HEK293 (cell line): Measurements from ENCODE around the gene PRICKLE3.
"Not testable (repeated sequence)": the region's sequence is repeated elsewhere in the genome, so short reads cannot be mapped to it uniquely, and the experiment has no call there.

Experiments
- CTCF ChIA-PET: fragments of 350-600 bp; formaldehyde crosslinking; extraction: SDS; loops from one replicate; lab custom pipeline; 2021; ENCODE audit warnings: antibody characterized with exemption; lab: Yijun Ruan, JAX
- POLR2A ChIA-PET: fragments of 300-600 bp; formaldehyde crosslinking; extraction: SDS; loops from one replicate; lab custom pipeline; 2020; ENCODE audit warnings: antibody characterized with exemption, inconsistent platforms; lab: Yijun Ruan, JAX
- H3K27ac ChIP-seq: fragments of 200-500 bp; sonication (Bioruptor generic); 2 replicates; pipeline ENCODE4 v1.5.1; 2014; ENCODE audit warnings: low read depth, low read length, control low read depth, inconsistent platforms; ENCODE audit errors: extremely low read depth
- H3K36me3 ChIP-seq, 2 experiments: fragments of 200-500 bp in 1 of 2; sonication (Bioruptor generic) in 1 of 2; 1 replicate in 1 of 2; 2 replicates in 1 of 2; pipeline ENCODE4 v1.5.1; 2014 to 2017; ENCODE audit warnings: inconsistent platforms in 2 of 2, low read length in 2 of 2; ENCODE audit not compliant: control insufficient read depth in 2 of 2, insufficient read depth in 1 of 2
- H3K4me1 ChIP-seq: fragments of 200-500 bp; sonication (Bioruptor generic); 2 replicates; pipeline ENCODE4 v1.5.1; 2014; ENCODE audit warnings: mild to moderate bottlenecking, low read length, inconsistent platforms; ENCODE audit not compliant: control insufficient read depth, insufficient read depth
- H3K4me3 ChIP-seq: 2 replicates; pipeline ENCODE4 v1.5.1; 2011; ENCODE audit warnings: low read depth, mild to moderate bottlenecking, control low read depth, low read length, moderate library complexity
- H3K9me3 ChIP-seq: fragments of 200-500 bp; sonication (Bioruptor generic); 2 replicates; pipeline ENCODE4 v1.5.1; 2014; ENCODE audit warnings: low read depth, low read length, inconsistent platforms; ENCODE audit not compliant: control insufficient read depth, insufficient read depth
- HOXC10 ChIP-seq: sonication (generic); formaldehyde crosslinking; IDR thresholded peaks from 2 replicates; pipeline ENCODE4 v1.8.1; 2023; ENCODE audit warnings: mild to moderate bottlenecking, missing genetic modification reagents
- KLF1 ChIP-seq: fragments of 450-650 bp; formaldehyde crosslinking; IDR thresholded peaks from 2 replicates; pipeline ENCODE4 v1.5.1; 2016; ENCODE audit warnings: missing biosample characterization, missing genetic modification characterization
- MEIS1 ChIP-seq: sonication (generic); formaldehyde crosslinking; IDR thresholded peaks from 2 replicates; pipeline ENCODE4 v1.8.1; 2022; ENCODE audit warnings: missing genetic modification reagents, mild to moderate bottlenecking, borderline replicate concordance
- PRDM1 ChIP-seq: fragments of 450-650 bp; formaldehyde crosslinking; IDR thresholded peaks from 2 replicates; pipeline ENCODE4; 2016; ENCODE audit warnings: missing biosample characterization, missing genetic modification characterization
- SCRT2 ChIP-seq: fragments of 450-650 bp; formaldehyde crosslinking; IDR thresholded peaks from 2 replicates; pipeline ENCODE4 v1.5.1; 2016; ENCODE audit warnings: missing biosample characterization, missing genetic modification characterization
- ZNF140 ChIP-seq: fragments of 450-650 bp; formaldehyde crosslinking; IDR thresholded peaks from 2 replicates; pipeline ENCODE4 v1.5.1; 2016; ENCODE audit warnings: missing biosample characterization, missing genetic modification characterization
- ZNF157 ChIP-seq: fragments of 450-650 bp; formaldehyde crosslinking; IDR thresholded peaks from 2 replicates; pipeline ENCODE4 v1.5.1; 2016; ENCODE audit warnings: missing biosample characterization, missing genetic modification characterization
- ZNF2 ChIP-seq: fragments of 450-650 bp; formaldehyde crosslinking; IDR thresholded peaks from 2 replicates; pipeline ENCODE4 v1.5.1; 2016; ENCODE audit warnings: missing biosample characterization, missing genetic modification characterization
- ZNF221 ChIP-seq: fragments of 450-650 bp; formaldehyde crosslinking; IDR thresholded peaks from 2 replicates; pipeline ENCODE4 v1.5.1; 2017; ENCODE audit warnings: missing biosample characterization, missing genetic modification characterization, borderline replicate concordance
- ZNF24 ChIP-seq: fragments of 450-650 bp; formaldehyde crosslinking; IDR thresholded peaks from 2 replicates; pipeline ENCODE4 v1.5.1; 2016; ENCODE audit warnings: missing biosample characterization, missing genetic modification characterization
- ZNF266 ChIP-seq: fragments of 450-650 bp; formaldehyde crosslinking; IDR thresholded peaks from 2 replicates; pipeline ENCODE4 v1.5.1; 2016; ENCODE audit warnings: missing biosample characterization, missing genetic modification characterization, low read depth
- ZNF391 ChIP-seq: fragments of 450-650 bp; formaldehyde crosslinking; IDR thresholded peaks from 2 replicates; pipeline ENCODE4 v1.5.1; 2016; ENCODE audit warnings: low read depth, missing biosample characterization, missing genetic modification characterization, borderline replicate concordance
- ZNF473 ChIP-seq: fragments of 450-650 bp; formaldehyde crosslinking; IDR thresholded peaks from 2 replicates; pipeline ENCODE4 v1.5.1; 2017; ENCODE audit warnings: missing biosample characterization, missing genetic modification characterization
- ZNF560 ChIP-seq: fragments of 450-650 bp; formaldehyde crosslinking; IDR thresholded peaks from 2 replicates; pipeline ENCODE4 v1.5.1; 2017; ENCODE audit warnings: missing biosample characterization, missing genetic modification characterization, borderline replicate concordance
- TF ChIP-seq, protein P1 (sequence below): fragments of 450-650 bp; formaldehyde crosslinking; IDR thresholded peaks from 2 replicates; pipeline ENCODE4 v1.5.1; 2017; ENCODE audit warnings: missing biosample characterization, missing genetic modification characterization
- TF ChIP-seq, protein P2 (sequence below): fragments of 450-650 bp; formaldehyde crosslinking; optimal IDR thresholded peaks from 2 replicates; pipeline ENCODE3; 2016; ENCODE audit warnings: missing biosample characterization, mild to moderate bottlenecking, missing genetic modification characterization
- TF ChIP-seq, protein P3 (sequence below): sonication (generic); formaldehyde crosslinking; IDR thresholded peaks from 2 replicates; pipeline ENCODE4 v1.8.1; 2022; ENCODE audit warnings: mild to moderate bottlenecking, moderate library complexity, missing genetic modification reagents
- TF ChIP-seq, protein P4 (sequence below): fragments of 450-650 bp; formaldehyde crosslinking; IDR thresholded peaks from 2 replicates; pipeline ENCODE4 v1.5.1; 2016; ENCODE audit warnings: missing biosample characterization, missing genetic modification characterization

Gene PRICKLE3

DNA sequence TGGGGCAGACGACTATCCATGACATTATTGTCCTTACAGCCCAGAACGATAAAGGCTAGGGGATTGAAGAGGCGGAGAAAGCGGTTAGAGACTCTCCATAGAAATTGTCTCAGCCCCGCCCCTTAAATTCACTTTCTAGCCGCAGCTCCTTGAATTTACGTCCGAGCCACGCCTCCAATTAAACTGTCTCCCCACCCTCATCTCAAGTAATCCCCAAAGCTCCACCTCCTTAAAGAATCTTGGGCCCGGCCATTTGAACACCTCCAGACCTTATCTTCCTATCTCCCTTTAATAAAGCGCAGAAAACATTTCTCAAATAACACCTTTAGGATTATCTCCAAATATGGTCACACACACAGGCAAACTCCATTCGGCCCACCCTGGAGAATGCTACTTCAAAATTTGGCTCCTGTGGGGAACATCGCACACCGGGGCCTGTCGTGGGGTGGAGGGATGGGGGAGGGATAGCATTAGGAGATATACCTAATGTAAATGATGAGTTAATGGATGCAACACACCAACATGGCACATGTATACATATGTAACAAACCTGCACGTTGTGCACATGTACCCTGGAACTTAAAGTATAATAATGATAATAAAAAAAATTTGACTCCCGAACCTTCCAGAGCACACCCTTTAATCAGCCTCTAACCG, 30.8 kb downstream of the PRICKLE3 start (continued):
- TF ChIP-seq, protein P1, sequence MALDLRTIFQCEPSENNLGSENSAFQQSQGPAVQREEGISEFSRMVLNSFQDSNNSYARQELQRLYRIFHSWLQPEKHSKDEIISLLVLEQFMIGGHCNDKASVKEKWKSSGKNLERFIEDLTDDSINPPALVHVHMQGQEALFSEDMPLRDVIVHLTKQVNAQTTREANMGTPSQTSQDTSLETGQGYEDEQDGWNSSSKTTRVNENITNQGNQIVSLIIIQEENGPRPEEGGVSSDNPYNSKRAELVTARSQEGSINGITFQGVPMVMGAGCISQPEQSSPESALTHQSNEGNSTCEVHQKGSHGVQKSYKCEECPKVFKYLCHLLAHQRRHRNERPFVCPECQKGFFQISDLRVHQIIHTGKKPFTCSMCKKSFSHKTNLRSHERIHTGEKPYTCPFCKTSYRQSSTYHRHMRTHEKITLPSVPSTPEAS (tag by site-specific recombination), result peak; percentile 68
- peak; percentile 19; the same call in 1 of the 2 replicates for TF ChIP-seq ZNF2 (tag by site-specific recombination)
- peak; percentile 88 for TF ChIP-seq KLF1

DNA sequence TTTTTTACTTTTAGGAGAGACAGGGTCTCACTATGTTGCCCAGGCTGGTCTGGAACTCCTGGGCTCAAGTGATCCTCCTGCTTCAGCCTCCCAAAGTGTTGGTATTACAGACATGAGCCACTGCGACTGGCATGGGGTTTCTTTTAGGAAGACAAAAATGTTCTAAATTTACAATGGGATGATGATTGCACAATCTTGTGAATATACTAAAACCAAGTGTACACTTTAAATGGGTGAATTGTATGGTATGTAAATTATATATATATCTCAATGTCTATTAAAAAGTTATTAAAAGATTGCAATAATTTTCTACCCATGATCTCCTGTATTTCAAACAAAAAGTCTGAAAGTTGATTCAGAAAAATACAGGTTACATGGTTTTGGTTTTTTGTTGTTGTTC, 32.7 kb downstream of the PRICKLE3 start:
- TF ChIP-seq ZNF24 (tag by site-specific recombination) (no peak), ZNF473 (tag by site-specific recombination) (no peak), PRDM1 (no peak), ZNF391 (no peak), ZNF266 (tag by site-specific recombination) (no peak), ZNF157 (tag by site-specific recombination) (no peak), ZNF560 (tag by site-specific recombination) (no peak), ZNF140 (no peak), HOXC10 (CRISPR knock-in tag) (no peak), MEIS1 (CRISPR knock-in tag) (no peak), ZNF2 (tag by site-specific recombination) (no peak), SCRT2 (no peak), ZNF221 (no peak)
- TF ChIP-seq, protein P2, sequence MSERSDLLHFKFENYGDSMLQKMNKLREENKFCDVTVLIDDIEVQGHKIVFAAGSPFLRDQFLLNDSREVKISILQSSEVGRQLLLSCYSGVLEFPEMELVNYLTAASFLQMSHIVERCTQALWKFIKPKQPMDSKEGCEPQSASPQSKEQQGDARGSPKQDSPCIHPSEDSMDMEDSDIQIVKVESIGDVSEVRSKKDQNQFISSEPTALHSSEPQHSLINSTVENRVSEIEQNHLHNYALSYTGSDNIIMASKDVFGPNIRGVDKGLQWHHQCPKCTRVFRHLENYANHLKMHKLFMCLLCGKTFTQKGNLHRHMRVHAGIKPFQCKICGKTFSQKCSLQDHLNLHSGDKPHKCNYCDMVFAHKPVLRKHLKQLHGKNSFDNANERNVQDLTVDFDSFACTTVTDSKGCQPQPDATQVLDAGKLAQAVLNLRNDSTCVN (tag by site-specific recombination), result no peak
- TF ChIP-seq, protein P3, sequence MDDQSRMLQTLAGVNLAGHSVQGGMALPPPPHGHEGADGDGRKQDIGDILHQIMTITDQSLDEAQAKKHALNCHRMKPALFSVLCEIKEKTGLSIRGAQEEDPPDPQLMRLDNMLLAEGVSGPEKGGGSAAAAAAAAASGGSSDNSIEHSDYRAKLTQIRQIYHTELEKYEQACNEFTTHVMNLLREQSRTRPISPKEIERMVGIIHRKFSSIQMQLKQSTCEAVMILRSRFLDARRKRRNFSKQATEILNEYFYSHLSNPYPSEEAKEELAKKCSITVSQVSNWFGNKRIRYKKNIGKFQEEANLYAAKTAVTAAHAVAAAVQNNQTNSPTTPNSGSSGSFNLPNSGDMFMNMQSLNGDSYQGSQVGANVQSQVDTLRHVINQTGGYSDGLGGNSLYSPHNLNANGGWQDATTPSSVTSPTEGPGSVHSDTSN (CRISPR knock-in tag), result no peak
- TF ChIP-seq, protein P4, sequence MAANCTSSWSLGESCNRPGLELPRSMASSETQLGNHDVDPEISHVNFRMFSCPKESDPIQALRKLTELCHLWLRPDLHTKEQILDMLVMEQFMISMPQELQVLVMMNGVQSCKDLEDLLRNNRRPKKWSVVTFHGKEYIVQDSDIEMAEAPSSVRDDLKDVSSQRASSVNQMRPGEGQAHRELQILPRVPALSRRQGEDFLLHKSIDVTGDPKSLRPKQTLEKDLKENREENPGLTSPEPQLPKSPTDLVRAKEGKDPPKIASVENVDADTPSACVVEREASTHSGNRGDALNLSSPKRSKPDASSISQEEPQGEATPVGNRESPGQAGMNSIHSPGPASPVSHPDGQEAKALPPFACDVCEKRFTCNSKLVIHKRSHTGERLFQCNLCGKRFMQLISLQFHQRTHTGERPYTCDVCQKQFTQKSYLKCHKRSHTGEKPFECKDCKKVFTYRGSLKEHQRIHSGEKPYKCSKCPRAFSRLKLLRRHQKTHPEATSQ (tag by site-specific recombination), result no peak
- no peaks in the 10 kb centered on the region for H3K9me3 ChIP-seq
- CTCF ChIA-PET, result interaction anchor here (0.6 to 0.9 kb wide), 2 partner anchors 11 to 1870 kb away, joined by 3 to 4 read pairs; no protein-coding TSS in a partner anchor
- H3K36me3 ChIP-seq, result no peaks in the 10 kb centered on the region
- H3K4me3 ChIP-seq, result no peak overlapping the region
- POLR2A ChIA-PET, result no interaction called here
- H3K4me1 ChIP-seq, result no peaks in the 10 kb centered on the region
- H3K27ac ChIP-seq, result no peak overlapping the region

DNA sequence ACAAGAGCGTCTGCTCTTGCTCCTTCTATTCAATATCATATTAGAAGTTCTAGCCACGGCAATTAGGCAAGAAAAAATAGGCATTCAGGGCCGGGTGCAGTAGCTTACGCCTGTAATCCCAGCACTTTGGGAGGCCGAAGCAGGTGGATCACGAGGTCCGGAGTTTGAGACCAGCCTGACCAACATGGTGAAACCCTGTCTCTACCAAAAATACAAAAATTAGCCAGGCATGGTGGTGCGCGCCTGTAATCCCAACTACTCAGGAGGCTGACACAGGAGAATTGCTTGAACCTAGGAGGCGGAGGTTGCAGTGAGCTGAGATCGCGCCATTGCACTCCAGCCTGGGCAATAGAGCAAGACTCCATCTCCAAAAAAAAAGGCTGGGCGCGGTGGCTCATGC, 36.9 kb downstream of the PRICKLE3 start:
- H3K4me1 ChIP-seq, H3K9me3 ChIP-seq, POLR2A ChIA-PET, H3K4me3 ChIP-seq, H3K36me3 ChIP-seq, H3K27ac ChIP-seq: not testable (repeated sequence)
- CTCF ChIA-PET, result interaction anchor here (0.6 kb wide), 1 partner anchor 8 kb away, joined by 3 read pairs; no protein-coding TSS in a partner anchor

DNA sequence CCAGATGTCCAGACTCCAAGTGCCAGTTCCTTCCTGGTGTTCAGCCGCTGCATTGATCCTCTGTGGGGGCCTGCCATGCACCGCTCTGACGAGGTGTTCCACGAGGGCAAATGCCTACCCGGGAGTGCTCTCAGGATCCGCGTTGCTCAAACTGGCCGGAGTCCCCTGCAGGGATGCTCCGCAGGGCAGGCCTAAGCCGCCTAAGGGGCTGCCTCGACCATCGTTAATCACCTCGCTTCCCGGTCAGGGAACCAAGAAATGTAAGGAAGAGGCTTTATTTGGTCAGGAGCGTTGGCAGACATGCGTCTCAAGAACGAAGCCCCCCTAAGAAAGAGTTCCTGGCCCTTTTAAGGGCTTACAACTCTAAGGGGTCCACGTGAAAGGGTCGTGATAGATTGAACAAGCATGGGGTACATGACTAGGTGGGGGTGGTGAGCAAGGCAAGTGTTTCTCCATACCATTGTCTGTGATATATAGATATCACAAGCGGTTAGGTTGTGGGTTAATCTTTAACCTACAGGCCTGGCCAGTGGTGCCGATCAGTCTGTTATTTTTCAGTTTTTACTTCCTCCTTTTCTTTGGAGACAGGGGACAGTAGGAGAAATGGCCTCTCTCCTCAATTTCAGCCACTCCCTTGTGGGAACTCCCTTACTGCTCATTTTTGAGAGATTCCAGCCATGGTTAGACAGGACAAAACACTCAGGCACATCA, 37.6 kb downstream of the PRICKLE3 start:
- H3K36me3 ChIP-seq, POLR2A ChIA-PET: not testable (repeated sequence)

More for the DNA sequence above, 37.6 kb downstream of the PRICKLE3 start:
- CTCF ChIA-PET, result interaction anchor here (0.6 to 0.7 kb wide), 2 partner anchors 8 to 16 kb away, joined by 3 to 4 read pairs; no protein-coding TSS in a partner anchor
- not testable (repeated sequence) for H3K27ac ChIP-seq, H3K4me3 ChIP-seq, H3K4me1 ChIP-seq, H3K9me3 ChIP-seq
